ENCODE data around the gene ACBD4. TPM values are rescaled to one million over a fixed set of nuclear protein-coding genes. Genes with fewer than 3 reads are reported as not detected.

ACBD4 gene
- total RNA-seq, 1 donor from 2014 or later: 5.5 TPM

DNA sequence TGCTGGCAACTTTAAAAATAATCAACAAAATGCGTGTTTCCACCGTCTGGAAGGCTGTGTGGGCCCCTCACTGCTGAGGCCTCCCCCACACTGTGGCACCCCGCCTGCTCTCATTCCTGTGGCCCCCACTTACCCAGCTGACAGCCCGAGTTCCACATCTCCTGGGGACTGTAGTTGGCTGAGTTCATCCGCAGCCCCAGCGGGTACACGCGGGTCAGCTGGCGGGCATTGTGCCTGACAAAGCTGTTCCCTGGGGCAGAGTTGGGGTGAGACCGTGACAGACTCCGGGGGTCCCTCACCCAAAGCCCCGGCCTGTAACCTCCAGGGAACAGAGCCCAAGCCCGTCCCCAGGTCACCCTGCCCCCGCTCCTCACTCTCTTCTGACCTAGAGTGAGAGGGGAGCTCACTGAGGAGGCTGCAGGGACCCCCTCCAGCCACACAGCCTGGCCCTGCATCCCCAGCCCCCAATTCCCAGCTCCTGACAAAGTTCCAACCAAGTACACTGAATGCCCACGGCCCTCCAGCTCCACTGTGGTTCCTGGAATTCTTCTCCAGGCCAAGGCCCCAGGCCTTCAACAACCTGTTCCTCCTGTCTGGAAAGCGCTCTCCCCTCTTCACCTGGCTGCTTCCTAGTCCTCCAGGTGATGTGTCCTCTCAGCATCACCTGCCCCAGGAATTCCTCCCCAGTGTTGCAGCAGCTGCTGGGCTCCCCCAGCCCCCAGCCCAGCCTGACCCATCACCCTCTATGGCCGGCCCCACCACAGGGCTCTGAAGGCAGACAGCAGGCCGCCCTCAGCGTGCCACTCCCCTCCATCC lies 21.2 kb upstream of the ACBD4 start:
- H3K9me3 Mint-ChIP-seq: no peaks in the 10 kb centered on the region
- TF ChIP-seq, protein P1, sequence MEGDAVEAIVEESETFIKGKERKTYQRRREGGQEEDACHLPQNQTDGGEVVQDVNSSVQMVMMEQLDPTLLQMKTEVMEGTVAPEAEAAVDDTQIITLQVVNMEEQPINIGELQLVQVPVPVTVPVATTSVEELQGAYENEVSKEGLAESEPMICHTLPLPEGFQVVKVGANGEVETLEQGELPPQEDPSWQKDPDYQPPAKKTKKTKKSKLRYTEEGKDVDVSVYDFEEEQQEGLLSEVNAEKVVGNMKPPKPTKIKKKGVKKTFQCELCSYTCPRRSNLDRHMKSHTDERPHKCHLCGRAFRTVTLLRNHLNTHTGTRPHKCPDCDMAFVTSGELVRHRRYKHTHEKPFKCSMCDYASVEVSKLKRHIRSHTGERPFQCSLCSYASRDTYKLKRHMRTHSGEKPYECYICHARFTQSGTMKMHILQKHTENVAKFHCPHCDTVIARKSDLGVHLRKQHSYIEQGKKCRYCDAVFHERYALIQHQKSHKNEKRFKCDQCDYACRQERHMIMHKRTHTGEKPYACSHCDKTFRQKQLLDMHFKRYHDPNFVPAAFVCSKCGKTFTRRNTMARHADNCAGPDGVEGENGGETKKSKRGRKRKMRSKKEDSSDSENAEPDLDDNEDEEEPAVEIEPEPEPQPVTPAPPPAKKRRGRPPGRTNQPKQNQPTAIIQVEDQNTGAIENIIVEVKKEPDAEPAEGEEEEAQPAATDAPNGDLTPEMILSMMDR (conservative IDR thresholded peaks at IDR 0.05): no peak
- no peak overlapping the region for H3K27ac Mint-ChIP-seq (ENCODE audit: unreplicated experiment)
- H3K4me1 Mint-ChIP-seq: no peaks in the 10 kb centered on the region
- H3K27me3 Mint-ChIP-seq (ENCODE audit: low read depth): no peaks in the 10 kb centered on the region
- no peak overlapping the region for H3K4me3 Mint-ChIP-seq
- no peak for DNase-seq (ENCODE audit: low read depth, low spot score)
- no peaks in the 10 kb centered on the region for H3K36me3 Mint-ChIP-seq (ENCODE audit: low read depth)

DNA sequence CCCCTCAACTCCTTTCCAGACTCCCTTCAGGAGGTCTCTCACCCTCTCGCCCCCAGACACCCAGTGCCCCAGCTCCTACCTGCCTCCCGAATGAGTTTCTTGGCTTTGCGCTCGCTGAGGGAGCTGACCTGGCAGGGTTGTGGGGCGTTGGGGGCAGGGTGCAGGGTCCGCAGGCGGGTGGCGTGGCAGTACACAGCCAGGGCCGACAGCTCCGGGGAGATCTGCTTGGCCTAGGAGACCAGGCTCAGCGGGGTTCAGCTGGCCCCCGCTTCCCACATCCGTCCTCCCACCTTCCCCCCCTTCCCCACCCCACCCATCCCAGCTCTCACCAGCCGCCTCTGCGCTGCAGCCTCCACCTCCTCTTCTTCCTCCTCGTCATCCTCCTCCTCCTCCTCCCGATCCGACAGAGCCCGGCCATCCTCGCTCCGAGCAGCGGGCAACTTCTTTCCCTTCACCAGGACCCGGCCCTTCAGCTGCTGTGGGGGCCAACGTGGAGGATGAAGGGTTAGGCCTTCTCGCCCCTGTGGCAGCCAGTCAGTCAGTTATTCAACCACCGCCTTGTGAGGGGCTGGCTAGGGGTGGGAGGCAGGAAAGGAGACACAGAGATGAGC lies 20.4 kb upstream of the ACBD4 start:
- Mint-ChIP-seq H3K4me1 (no peaks in the 10 kb centered on the region), H3K27me3 (ENCODE audit: low read depth) (no peaks in the 10 kb centered on the region), H3K9me3 (no peaks in the 10 kb centered on the region), H3K36me3 (ENCODE audit: low read depth) (no peaks in the 10 kb centered on the region), H3K27ac (ENCODE audit: unreplicated experiment) (no peak overlapping the region), H3K4me3 (no peak overlapping the region)
- DNase-seq (ENCODE audit: low read depth, low spot score): no peak
- TF ChIP-seq, protein P1 (conservative IDR thresholded peaks at IDR 0.05): no peak

DNA sequence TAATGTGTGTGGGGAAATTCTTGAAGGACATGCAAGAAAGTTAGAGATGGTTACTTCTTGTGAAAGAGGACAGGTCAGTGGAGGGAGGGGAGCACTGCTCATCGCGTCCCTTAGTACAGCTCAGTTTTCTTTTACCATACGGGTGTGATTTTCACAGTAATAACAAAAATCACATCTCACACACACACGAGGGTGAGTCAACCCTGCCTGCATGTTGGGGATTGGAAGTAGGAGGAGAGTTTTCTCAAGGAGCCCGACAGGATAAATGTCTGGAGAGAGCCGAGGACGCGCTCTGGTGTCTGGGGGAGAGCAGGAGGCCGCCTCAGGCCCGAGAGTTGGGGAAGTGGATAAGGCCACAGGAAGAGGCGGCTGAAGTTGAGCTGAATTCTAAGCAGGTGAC lies 19.6 kb upstream of the ACBD4 start:
- peak overlapping the region; percentile 2 for H3K27ac Mint-ChIP-seq (ENCODE audit: unreplicated experiment)
- no peaks in the 10 kb centered on the region for H3K36me3 Mint-ChIP-seq (ENCODE audit: low read depth)
- TF ChIP-seq, protein P1 (conservative IDR thresholded peaks at IDR 0.05): no peak
- no peaks in the 10 kb centered on the region for H3K4me1 Mint-ChIP-seq
- H3K9me3 Mint-ChIP-seq: no peaks in the 10 kb centered on the region
- no peak overlapping the region for H3K4me3 Mint-ChIP-seq
- DNase-seq (ENCODE audit: low read depth, low spot score): no peak
- no peaks in the 10 kb centered on the region for H3K27me3 Mint-ChIP-seq (ENCODE audit: low read depth)

DNA sequence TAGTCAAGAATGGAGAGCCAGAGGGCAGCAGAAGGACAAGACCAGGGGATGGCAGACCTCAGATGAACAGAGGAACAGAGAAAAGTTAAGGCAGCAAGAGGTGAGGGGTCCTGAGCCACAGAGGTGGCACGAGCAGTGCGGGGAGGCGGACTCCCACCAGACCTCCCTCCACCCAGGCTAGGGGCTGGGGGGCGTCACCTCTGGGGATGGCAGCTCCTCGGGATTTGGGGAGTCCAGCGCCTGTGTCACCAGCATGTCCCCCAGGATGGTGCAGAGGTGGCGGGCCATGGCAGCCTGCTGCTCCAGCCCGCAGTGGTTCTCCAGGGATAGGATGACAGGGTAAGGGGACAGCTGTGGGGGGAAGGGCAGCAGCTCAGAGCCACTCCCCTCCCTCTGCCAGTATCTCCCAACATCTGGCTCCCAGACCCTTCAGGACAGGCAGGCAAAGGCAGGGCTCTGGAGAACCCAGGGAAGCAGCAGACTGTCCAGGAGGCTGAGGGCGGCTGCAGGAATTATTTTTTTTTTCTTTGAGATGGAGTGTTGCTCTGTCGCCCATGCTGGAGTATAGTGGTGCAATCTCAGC lies 19.0 kb upstream of the ACBD4 start:
- no peak for DNase-seq (ENCODE audit: low read depth, low spot score)
- TF ChIP-seq, protein P1 (conservative IDR thresholded peaks at IDR 0.05): no peak
- Mint-ChIP-seq H3K4me3 (no peak overlapping the region), H3K9me3 (no peaks in the 10 kb centered on the region), H3K27me3 (ENCODE audit: low read depth) (no peaks in the 10 kb centered on the region), H3K4me1 (no peaks in the 10 kb centered on the region), H3K36me3 (ENCODE audit: low read depth) (no peaks in the 10 kb centered on the region), H3K27ac (ENCODE audit: unreplicated experiment) (no peak overlapping the region)

DNA sequence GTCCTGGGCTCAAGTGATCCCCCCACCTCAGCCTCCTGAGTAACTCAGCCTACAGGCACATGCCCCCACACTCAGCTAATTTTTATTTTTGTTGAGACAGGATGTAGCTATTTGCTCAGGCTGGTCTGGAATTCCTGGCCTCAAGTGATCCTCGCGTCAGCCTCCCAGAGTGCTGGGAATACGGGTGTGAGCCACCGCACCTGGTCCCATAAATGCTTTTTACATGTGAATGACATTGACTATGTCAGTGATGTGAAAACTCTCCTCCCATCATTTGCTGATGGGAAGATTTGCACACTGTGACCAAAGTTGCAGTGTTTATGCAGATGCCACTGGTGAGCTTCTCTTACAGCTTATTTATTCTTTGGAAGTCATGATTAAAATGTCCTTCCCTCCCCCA lies 18.2 kb upstream of the ACBD4 start:
- no peaks in the 10 kb centered on the region for H3K9me3 Mint-ChIP-seq
- DNase-seq (ENCODE audit: low read depth, low spot score): no peak
- TF ChIP-seq, protein P1 (conservative IDR thresholded peaks at IDR 0.05): no peak
- no peak overlapping the region for H3K27ac Mint-ChIP-seq (ENCODE audit: unreplicated experiment)
- H3K36me3 Mint-ChIP-seq (ENCODE audit: low read depth): no peaks in the 10 kb centered on the region
- no peak overlapping the region for H3K4me3 Mint-ChIP-seq
- no peaks in the 10 kb centered on the region for H3K27me3 Mint-ChIP-seq (ENCODE audit: low read depth)
- peaks cover 1% of the 10 kb centered on the region for H3K4me1 Mint-ChIP-seq

Data from neural crest cell (in vitro differentiated cells).